Astrocyte (in vitro differentiated cells and primary cell): Measurements from ENCODE around the gene ITCH. TPM values are rescaled to one million over a fixed set of nuclear protein-coding genes. Genes with fewer than 3 reads are reported as not detected.

ENCODE experiments used
- DNase-seq: peaks from one replicate; pipeline ENCODE4 v3.0.0-alpha.2; 2010; ENCODE audit warnings: low read depth
- FAIRE-seq: peaks from 2 replicates; lab custom pipeline; 2011; peaks lifted over from hg19 to GRCh38; lab: Jason Lieb, UNC
- H2AFZ ChIP-seq: 2 replicates; pipeline ENCODE4 v1.6.0; 2012; ENCODE audit warnings: low read depth, low read length, inconsistent platforms
- H3K27ac ChIP-seq: 2 replicates; pipeline ENCODE4 v1.5.1; 2011; ENCODE audit warnings: low read depth, low read length, inconsistent platforms
- H3K27me3 ChIP-seq: 2 replicates; pipeline ENCODE4 v1.6.0; 2011; ENCODE audit warnings: low read length, inconsistent platforms; ENCODE audit not compliant: insufficient read depth
- H3K36me3 ChIP-seq: 2 replicates; pipeline ENCODE4 v1.5.1; 2011; ENCODE audit warnings: low read length, inconsistent platforms; ENCODE audit not compliant: insufficient read depth
- H3K4me1 ChIP-seq: 2 replicates; pipeline ENCODE4 v1.5.1; 2011; ENCODE audit warnings: low read length, inconsistent platforms; ENCODE audit not compliant: insufficient read depth
- H3K4me2 ChIP-seq: 2 replicates; pipeline ENCODE4 v1.6.0; 2012; ENCODE audit warnings: low read length, inconsistent platforms
- H3K4me3 ChIP-seq: 2 replicates; pipeline ENCODE4 v1.5.1; 2011; ENCODE audit warnings: low read depth, mild to moderate bottlenecking, low read length, inconsistent platforms; ENCODE audit not compliant: insufficient read depth
- H3K79me2 ChIP-seq: 2 replicates; pipeline ENCODE4 v1.6.0; 2012; ENCODE audit warnings: mild to moderate bottlenecking, low read length, inconsistent platforms; ENCODE audit not compliant: insufficient read depth
- H3K9ac ChIP-seq: 2 replicates; pipeline ENCODE4 v1.6.0; 2012; ENCODE audit warnings: mild to moderate bottlenecking, low read length, inconsistent platforms
- H3K9me3 ChIP-seq: 2 replicates; pipeline ENCODE4 v1.5.1; 2012; ENCODE audit warnings: low read depth, mild to moderate bottlenecking, low read length, inconsistent platforms; ENCODE audit not compliant: insufficient read depth
- H4K20me1 ChIP-seq: 2 replicates; pipeline ENCODE4 v1.6.0; 2012; ENCODE audit warnings: low read length, inconsistent platforms; ENCODE audit not compliant: insufficient read depth
- H3K27ac Mint-ChIP-seq: one replicate; pipeline ENCODE4 v1.8.0; 2021; ENCODE audit warnings: mild to moderate bottlenecking, mixed read lengths; ENCODE audit not compliant: unreplicated experiment
- H3K27me3 Mint-ChIP-seq: one replicate; pipeline ENCODE4 v1.8.0; 2021; ENCODE audit warnings: low read depth, mixed read lengths; ENCODE audit not compliant: unreplicated experiment
- H3K36me3 Mint-ChIP-seq: one replicate; pipeline ENCODE4 v1.8.0; 2021; ENCODE audit warnings: low read depth, mixed read lengths; ENCODE audit not compliant: unreplicated experiment
- H3K4me1 Mint-ChIP-seq: one replicate; pipeline ENCODE4 v1.8.0; 2021; ENCODE audit warnings: low read depth, mixed read lengths; ENCODE audit not compliant: unreplicated experiment
- H3K4me3 Mint-ChIP-seq: one replicate; pipeline ENCODE4 v1.8.0; 2021; ENCODE audit warnings: mild to moderate bottlenecking, moderate library complexity, mixed read lengths; ENCODE audit not compliant: unreplicated experiment
- H3K9me3 Mint-ChIP-seq: one replicate; pipeline ENCODE4 v1.8.0; 2021; ENCODE audit warnings: mild to moderate bottlenecking, mixed read lengths; ENCODE audit not compliant: unreplicated experiment
- CTCF ChIP-seq: IDR thresholded peaks from 2 replicates; pipeline ENCODE4 v1.5.1; 2011; ENCODE audit warnings: low read depth, mild to moderate bottlenecking, inconsistent platforms, low read length, moderate library complexity; ENCODE audit not compliant: insufficient read depth
- EZH2 ChIP-seq: IDR thresholded peaks from 2 replicates; pipeline ENCODE4 v1.6.1; 2012; ENCODE audit warnings: mild to moderate bottlenecking, low read length, inconsistent platforms; ENCODE audit not compliant: insufficient read depth
- total RNA-seq: library from RNA; stranded (reverse); gene quantifications from 2 replicates; pipeline ENCODE4 v1.2.1, GENCODE V29; 2021

Gene ITCH
- total RNA-seq, 1 donor from 2014 or later = 79.0 TPM

GRCh38 chr20:34443546-34443945, 80.5 kb downstream of the ITCH start:
- Histone ChIP-seq H4K20me1 (peaks cover 11% of the 10 kb centered on the region), H3K79me2 (peaks cover 6% of the 10 kb centered on the region), H3K27me3 (no peaks in the 10 kb centered on the region), H2AFZ (no peak overlapping the region), H3K9ac (no peak overlapping the region), H3K4me2 (no peak overlapping the region), H3K27ac (no peak overlapping the region), H3K4me1 (no peaks in the 10 kb centered on the region), H3K4me3 (no peak overlapping the region), H3K36me3 (peaks cover 61% of the 10 kb centered on the region), H3K9me3 (no peaks in the 10 kb centered on the region)
- FAIRE-seq (no peak), DNase-seq (no peak)
- Mint-ChIP-seq H3K27me3 (no peaks in the 10 kb centered on the region), H3K4me1 (peaks cover 4% of the 10 kb centered on the region), H3K27ac (no peak overlapping the region), H3K4me3 (no peak overlapping the region), H3K36me3 (peaks cover 19% of the 10 kb centered on the region), H3K9me3 (no peaks in the 10 kb centered on the region)
- no peak for TF ChIP-seq EZH2
- no peak for TF ChIP-seq CTCF

- Histone ChIP-seq H3K27me3 (no peaks in the 10 kb centered on the region), H3K79me2 (peaks cover 8% of the 10 kb centered on the region), H4K20me1 (peaks cover 11% of the 10 kb centered on the region), H3K9me3 (no peaks in the 10 kb centered on the region), H3K9ac (no peak overlapping the region), H2AFZ (no peak overlapping the region), H3K4me3 (no peak overlapping the region), H3K4me2 (no peak overlapping the region), H3K36me3 (peaks cover 53% of the 10 kb centered on the region), H3K27ac (no peak overlapping the region), H3K4me1 (no peaks in the 10 kb centered on the region)
- no peaks in the 10 kb centered on the region for H3K4me1 Mint-ChIP-seq
- TF ChIP-seq CTCF = no peak
- no peak for TF ChIP-seq EZH2
- H3K4me3 Mint-ChIP-seq = no peak overlapping the region
- H3K36me3 Mint-ChIP-seq = peaks cover 18% of the 10 kb centered on the region
- no peaks in the 10 kb centered on the region for H3K9me3 Mint-ChIP-seq
- FAIRE-seq = no peak
- no peak overlapping the region for H3K27ac Mint-ChIP-seq
- H3K27me3 Mint-ChIP-seq = no peaks in the 10 kb centered on the region
- no peak for DNase-seq
Measured at GRCh38 chr20:34445177-34446065, 82.3 kb downstream of the ITCH start.

GRCh38 chr20:34448517-34448916, 85.4 kb downstream of the ITCH start:
- Histone ChIP-seq H3K9me3 (no peaks in the 10 kb centered on the region), H4K20me1 (peaks cover 31% of the 10 kb centered on the region), H3K27me3 (no peaks in the 10 kb centered on the region), H3K9ac (no peak overlapping the region), H3K4me1 (no peaks in the 10 kb centered on the region), H3K4me2 (no peak overlapping the region), H3K27ac (no peak overlapping the region), H3K4me3 (no peak overlapping the region), H3K79me2 (peaks cover 12% of the 10 kb centered on the region), H3K36me3 (peaks cover 45% of the 10 kb centered on the region), H2AFZ (no peak overlapping the region)
- H3K4me1 Mint-ChIP-seq = peaks cover 10% of the 10 kb centered on the region
- no peak overlapping the region for H3K27ac Mint-ChIP-seq
- TF ChIP-seq CTCF (no peak), EZH2 (no peak)
- no peak for FAIRE-seq
- no peak for DNase-seq
- no peaks in the 10 kb centered on the region for H3K27me3 Mint-ChIP-seq
- H3K4me3 Mint-ChIP-seq = no peak overlapping the region
- H3K9me3 Mint-ChIP-seq = no peaks in the 10 kb centered on the region
- H3K36me3 Mint-ChIP-seq = peaks cover 21% of the 10 kb centered on the region
